SK-N-SH treated with all-trans-retinoic acid at 6 μM for 48 hours (cell line): ENCODE results near the gene ZDHHC11.
"Not testable (repeated sequence)": the region's sequence is repeated elsewhere in the genome, so short reads cannot be mapped to it uniquely, and the experiment has no call there.

Experiments used
- BACH2 ChIP-seq: fragments of 250-450 bp; sonication (Bioruptor Pico); IDR thresholded peaks from 2 replicates; pipeline ENCODE4 v1.9.0; 2021; ENCODE audit warnings: mild to moderate bottlenecking, borderline replicate concordance
- CSRNP3 ChIP-seq: fragments of 250-450 bp; sonication (Bioruptor Pico); IDR thresholded peaks from 2 replicates; pipeline ENCODE4 v1.5.1; 2021; ENCODE audit warnings: mild to moderate bottlenecking, moderate library complexity
- ESRRG ChIP-seq: fragments of 250-450 bp; sonication (Bioruptor Pico); IDR thresholded peaks from 2 replicates; pipeline ENCODE4 v1.6.1; 2021; ENCODE audit warnings: mild to moderate bottlenecking
- OSR1 ChIP-seq: fragments of 250-450 bp; sonication (Bioruptor Pico); IDR thresholded peaks from 2 replicates; pipeline ENCODE4 v1.8.0; 2022; ENCODE audit warnings: moderate library complexity, mild to moderate bottlenecking, inconsistent platforms
- RARB ChIP-seq: fragments of 250-450 bp; sonication (Bioruptor Pico); IDR thresholded peaks from 2 replicates; pipeline ENCODE4 v1.8.0; 2021; ENCODE audit warnings: mild to moderate bottlenecking, moderate library complexity
- TCF4 ChIP-seq: fragments of 250-450 bp; sonication (Bioruptor Pico); IDR thresholded peaks from 2 replicates; pipeline ENCODE4 v1.8.0; 2021; ENCODE audit warnings: mild to moderate bottlenecking, moderate library complexity, borderline replicate concordance
- TSHZ2 ChIP-seq: fragments of 250-450 bp; sonication (Bioruptor Pico); IDR thresholded peaks from 2 replicates; pipeline ENCODE4 v1.5.0; 2020; ENCODE audit warnings: mild to moderate bottlenecking, moderate library complexity
- ZFP3 ChIP-seq: fragments of 250-450 bp; sonication (Bioruptor Pico); IDR thresholded peaks from 2 replicates; pipeline ENCODE4 v1.5.0; 2020; ENCODE audit warnings: mild to moderate bottlenecking, moderate library complexity
- ZNF8 ChIP-seq: fragments of 450-650 bp; formaldehyde crosslinking; IDR thresholded peaks from 2 replicates; pipeline ENCODE4 v1.5.0; 2020; ENCODE audit warnings: mild to moderate bottlenecking, moderate library complexity
- TF ChIP-seq, protein P1 (sequence below): fragments of 250-450 bp; sonication (Bioruptor Pico); IDR thresholded peaks from 2 replicates; pipeline ENCODE4 v1.8.0; 2020; ENCODE audit warnings: mild to moderate bottlenecking, moderate library complexity, borderline replicate concordance

DNA sequence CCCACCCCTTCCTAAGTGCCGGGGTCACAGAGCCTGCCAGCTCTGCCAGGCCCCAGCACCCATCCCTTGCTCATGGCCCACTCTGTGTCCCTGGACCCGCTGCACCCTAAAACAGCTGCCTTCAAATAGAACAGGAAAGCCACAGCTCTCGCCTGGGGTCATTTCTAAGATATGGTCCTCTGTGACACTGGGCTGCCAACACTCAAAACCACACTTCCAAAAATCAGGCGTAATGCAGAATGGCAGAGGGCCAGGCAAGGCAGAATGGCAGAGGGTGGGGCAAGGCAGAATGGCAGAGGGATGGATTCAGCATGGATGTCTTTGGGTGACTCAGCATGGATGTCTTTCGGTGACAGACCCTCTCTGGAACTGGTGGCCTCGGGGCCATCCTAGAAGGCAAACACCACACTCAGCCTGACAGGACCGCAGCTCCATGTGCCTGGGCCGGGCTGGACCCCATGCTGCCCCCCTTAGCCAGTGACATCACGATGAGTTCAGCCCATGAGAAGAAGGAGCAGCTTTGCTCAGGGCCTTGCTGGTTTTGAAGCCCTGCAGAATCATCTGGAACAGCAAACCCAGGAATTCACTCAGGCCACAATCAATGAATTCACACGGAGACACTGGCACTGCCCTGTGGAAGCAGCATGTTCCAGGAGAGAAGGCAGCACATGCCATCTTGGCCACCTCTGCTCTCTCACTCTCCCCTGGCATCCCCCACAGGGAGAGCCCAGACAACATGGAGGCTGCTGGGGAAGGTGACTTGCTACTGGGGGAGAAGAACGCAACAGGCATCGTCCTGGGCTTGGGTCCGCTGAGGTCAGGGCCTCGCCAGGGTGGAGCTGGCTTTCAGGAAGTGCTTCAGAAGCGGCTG lies 9.0 kb downstream of the ZDHHC11 start:
- TF ChIP-seq RARB (CRISPR knock-in tag); TSHZ2 (CRISPR knock-in tag); BACH2 (CRISPR knock-in tag); ZNF8 (CRISPR knock-in tag); ESRRG (CRISPR knock-in tag); TCF4 (CRISPR knock-in tag); OSR1; ZFP3 (CRISPR knock-in tag); CSRNP3: not testable (repeated sequence)
- TF ChIP-seq, protein P1, sequence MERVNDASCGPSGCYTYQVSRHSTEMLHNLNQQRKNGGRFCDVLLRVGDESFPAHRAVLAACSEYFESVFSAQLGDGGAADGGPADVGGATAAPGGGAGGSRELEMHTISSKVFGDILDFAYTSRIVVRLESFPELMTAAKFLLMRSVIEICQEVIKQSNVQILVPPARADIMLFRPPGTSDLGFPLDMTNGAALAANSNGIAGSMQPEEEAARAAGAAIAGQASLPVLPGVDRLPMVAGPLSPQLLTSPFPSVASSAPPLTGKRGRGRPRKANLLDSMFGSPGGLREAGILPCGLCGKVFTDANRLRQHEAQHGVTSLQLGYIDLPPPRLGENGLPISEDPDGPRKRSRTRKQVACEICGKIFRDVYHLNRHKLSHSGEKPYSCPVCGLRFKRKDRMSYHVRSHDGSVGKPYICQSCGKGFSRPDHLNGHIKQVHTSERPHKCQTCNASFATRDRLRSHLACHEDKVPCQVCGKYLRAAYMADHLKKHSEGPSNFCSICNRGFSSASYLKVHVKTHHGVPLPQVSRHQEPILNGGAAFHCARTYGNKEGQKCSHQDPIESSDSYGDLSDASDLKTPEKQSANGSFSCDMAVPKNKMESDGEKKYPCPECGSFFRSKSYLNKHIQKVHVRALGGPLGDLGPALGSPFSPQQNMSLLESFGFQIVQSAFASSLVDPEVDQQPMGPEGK (CRISPR knock-in tag): not testable (repeated sequence)
